Right ventricle myocardium inferior (tissue), 1 donor: Measurements from ENCODE around the gene CAMK2A. TPM values are rescaled to one million over a fixed set of nuclear protein-coding genes. Genes with fewer than 3 reads are reported as not detected.
"Not testable (repeated sequence)": the region's sequence is repeated elsewhere in the genome, so short reads cannot be mapped to it uniquely, and the experiment has no call there.

Source experiments
- ATAC-seq: fragments of 200-7000 bp; cut with Tn5 transposase; one replicate; pipeline ENCODE4 v1.9.1; 2020; ENCODE audit warnings: mild to moderate bottlenecking, moderate library complexity
- DNase-seq: peaks from one replicate; pipeline ENCODE4 v3.0.0; 2021; ENCODE audit errors: missing footprints
- intact Hi-C: fragments of 100-400 bp; cut with DNase I; formaldehyde crosslinking; loops from one replicate; pipeline ENCODE4 v1.11.0; 2022
- total RNA-seq: library from RNA; stranded (reverse); fragmentation: NEBNext Ultra II Directional; extraction: Animal tissue kit (Norgen Biotek cat#: 25700); gene quantifications from one replicate; pipeline ENCODE4 v1.2.1, GENCODE V29; 2021
- donor health status: DM: no; HTN: yes; CAD: no; lungs with severe emphysema.

Gene CAMK2A
- total RNA-seq, 1 donor from 2014 or later, result 17.0 TPM

DNA sequence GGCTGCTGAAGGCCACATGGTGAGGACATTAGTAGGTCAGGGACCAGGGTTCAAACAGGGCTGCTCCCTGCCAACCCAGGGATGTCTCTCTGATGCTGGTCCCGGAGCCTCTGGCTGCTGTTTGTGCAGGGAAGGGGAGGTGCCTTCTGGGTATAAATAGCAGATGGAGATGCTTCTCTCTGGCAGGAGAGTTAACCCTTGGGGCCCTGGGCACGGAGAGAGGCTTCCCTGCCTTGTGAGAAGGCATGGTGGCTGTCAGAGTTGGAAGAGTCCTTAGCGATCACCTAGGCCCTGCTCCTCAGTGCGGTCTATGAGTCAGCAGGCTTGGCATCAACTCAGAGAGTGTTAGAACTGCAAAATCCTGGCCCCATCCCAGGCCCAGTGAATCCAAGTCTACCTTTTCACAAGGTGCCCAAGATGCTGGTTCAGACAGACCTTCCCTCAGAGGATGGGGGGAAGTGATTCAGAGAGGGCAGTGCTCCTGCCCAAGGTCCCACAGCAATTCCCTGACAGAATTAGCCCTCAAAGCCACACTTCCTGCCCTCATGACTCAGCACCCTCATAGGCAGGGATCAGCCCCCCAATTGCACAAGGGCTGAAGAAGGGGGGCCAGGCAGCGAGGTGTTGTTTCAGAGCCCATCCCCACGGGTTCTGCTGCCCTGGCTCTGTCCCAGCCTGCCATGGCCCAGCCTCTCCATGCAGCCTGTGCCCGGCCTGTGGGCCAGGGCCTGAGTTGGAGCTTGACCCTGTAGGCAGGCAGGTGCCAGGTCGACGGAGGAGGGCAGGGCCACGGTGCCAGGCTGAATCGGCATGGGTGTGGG, 25.6 kb downstream of the CAMK2A start:
- intact Hi-C loops, result no loop called here
- ATAC-seq, result peak; percentile 30
- no peak for DNase-seq

DNA sequence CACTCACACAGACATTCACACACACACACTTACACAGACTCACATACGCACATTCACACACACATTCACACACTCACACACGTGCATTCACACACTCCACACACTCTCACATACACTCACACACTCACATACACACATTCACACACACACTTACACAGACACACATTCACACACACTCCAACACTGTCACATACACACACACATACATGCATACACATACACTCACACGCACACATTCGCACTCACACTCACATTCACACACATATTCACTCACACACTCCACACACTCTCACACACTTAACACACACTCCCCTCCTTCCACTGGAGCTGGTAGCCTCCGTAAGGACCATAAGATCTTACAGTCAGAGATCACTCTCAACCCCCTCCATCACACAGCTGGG, 26.2 kb downstream of the CAMK2A start:
- ATAC-seq, result peak; percentile 4

DNA sequence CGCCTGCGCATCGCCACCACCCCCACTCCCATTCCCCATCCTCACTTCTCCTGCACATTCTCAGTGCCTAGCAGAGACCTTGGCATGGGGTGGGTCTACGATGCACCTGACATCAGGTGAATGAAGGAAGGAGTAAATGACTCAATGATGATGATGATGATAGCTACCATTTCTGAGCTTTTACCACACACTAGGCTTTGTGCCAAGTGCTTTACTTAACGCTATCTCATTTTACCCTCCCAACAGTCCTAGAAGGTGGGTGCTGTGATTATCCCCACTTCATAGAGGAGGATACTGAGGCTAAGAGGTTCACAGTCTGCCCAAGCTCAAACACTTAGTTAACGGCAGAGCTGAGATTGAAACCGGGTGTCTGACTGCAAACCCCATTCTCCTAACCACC, 27.1 kb downstream of the CAMK2A start:
- ATAC-seq (no peak), DNase-seq (no peak)
- intact Hi-C loops, result no loop called here

More for the DNA sequence above, 26.2 kb downstream of the CAMK2A start:
- no peak for DNase-seq
- intact Hi-C loops, result no loop called here

DNA sequence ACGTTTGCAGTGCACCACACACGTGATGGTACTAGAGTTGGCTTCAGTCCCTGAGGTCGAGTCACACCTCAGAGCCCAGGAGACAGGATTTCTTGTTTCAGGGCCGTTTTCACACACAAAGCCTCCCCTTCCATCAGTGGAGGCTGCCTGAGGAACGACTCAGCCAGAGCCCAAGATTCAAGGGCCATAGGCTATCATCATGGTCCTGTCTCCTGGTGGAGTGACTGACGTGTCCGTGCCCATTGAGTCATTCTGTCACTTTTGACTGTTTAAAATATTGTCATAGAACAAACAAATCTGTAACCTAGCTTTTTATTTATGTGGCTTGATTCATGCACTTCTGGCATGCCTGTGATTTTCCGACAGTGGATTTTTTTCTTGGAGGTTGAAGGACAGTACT, 28.3 kb downstream of the CAMK2A start:
- intact Hi-C loops, result no loop called here
- DNase-seq, result no peak
- ATAC-seq, result no peak

DNA sequence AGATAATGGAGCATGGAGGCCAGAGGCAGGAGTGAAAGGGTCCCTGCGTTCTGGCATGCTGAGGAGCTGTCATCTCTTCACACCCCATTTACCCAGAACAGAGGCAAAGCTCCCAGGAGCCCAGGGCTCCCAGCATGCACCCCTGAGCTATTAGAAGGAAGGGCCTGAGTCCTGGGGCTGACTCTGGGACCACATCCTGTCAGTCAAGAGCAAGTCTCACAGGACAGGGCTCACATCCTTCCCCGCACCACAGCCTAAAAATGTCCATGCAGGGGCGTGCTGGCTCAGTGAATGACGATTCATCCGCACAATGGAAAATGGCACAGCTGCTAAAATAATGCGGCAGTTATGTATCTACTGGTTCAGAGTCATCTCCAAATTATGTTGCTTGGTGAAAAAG, 31.4 kb downstream of the CAMK2A start:
- DNase-seq (no peak), ATAC-seq (no peak)
- intact Hi-C loops, result loop anchor here (5.0 kb wide), 1 partner anchor 99 kb away; the partner anchor contains the start of gene TCOF1

DNA sequence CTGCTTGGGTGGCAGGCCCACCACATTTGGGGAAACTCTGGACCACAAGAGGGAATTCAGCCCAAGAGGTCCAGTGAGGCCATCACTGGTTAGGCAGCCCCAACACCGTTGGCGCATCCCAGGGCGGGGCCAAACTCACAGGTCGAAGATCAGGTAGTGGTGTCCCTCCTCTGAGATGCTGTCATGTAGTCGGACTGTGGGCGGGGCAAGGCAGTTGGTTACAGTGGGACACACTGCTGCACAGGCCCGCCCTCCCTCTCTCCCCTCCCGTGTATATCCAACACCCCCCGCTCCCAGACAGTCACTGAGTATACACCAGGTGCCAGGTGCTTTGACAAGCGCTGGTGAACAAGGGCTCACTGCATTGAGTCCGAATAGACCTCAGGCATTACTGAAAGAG, 32.1 kb downstream of the CAMK2A start:
- intact Hi-C loops, result loop anchor here (5.0 kb wide), 1 partner anchor 100 kb away; the partner anchor contains the start of gene TCOF1

DNA sequence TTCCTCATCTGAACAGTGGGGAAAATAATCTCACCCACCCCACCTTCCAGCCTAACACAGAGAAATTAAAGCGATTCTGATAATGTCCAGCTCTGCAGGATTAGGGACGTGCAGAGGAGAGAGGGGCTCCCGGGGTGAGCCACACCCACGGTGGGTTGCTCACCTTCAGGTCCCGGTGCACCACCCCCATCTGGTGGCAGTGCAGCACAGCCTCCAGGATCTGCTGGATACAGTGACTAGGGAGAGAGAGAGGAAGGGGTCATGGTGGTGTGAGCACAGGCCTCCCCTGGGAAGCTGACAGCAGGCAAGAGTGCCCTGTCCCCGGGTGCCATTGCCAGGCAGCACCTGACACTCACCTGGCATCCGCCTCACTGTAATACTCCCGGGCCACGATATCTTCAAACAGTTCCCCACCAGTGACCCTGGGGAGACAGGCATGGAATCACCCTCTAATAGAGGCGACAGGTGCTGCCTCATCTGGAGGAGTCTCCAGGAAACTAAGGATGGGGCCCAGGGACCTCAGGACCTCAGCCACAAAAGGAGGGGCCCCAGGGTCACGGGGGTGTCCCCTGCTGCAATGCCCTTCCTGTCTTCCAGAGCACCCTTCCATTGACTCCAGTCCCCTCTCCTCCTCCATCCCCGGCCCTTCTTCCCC, 33.0 kb downstream of the CAMK2A start:
- intact Hi-C loops, result loop anchor here (5.0 kb wide), 1 partner anchor 101 kb away; the partner anchor contains the start of gene TCOF1
- DNase-seq (no peak), ATAC-seq (no peak)

More for the DNA sequence above, 32.1 kb downstream of the CAMK2A start:
- DNase-seq (no peak), ATAC-seq (peak; percentile 14)

DNA sequence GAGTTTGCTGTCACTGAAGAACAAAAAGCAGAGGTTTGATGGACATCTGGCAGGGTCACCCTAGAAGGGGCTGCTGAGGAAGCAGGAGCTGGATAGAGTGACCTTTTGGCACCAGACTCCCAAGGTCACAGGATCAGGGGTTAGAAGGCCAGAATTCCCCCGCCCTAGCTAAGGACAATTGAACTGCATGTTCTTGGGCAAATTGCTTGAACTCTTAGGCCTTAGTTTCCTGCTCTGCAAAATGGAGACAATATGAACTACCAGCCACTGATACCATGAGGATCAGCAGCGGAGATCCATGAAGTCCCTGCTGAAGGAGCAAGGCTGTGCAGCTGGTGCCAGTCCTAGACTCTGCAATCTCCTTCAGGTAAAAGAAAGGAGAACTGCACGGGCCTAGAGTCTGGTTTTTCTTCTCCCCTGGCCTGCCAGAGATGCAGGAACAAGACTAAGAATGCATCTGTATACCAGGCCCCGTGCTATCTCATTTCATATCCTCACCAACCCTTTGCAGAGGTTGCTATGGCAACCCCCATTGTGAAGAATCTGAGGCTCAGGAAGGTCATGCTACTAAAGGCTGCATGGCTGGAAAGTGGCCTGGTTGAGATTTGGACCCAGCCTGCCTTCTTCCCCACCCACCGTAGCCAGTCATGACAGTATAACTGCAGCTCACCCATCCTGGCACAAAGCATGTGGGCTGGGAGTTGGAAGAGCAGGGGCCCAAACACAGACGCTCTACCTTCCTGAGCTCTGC, 33.7 kb downstream of the CAMK2A start:
- intact Hi-C loops, result loop anchor here (5.0 kb wide), 1 partner anchor 101 kb away; the partner anchor contains the start of gene TCOF1
- ATAC-seq (no peak), DNase-seq (no peak)

DNA sequence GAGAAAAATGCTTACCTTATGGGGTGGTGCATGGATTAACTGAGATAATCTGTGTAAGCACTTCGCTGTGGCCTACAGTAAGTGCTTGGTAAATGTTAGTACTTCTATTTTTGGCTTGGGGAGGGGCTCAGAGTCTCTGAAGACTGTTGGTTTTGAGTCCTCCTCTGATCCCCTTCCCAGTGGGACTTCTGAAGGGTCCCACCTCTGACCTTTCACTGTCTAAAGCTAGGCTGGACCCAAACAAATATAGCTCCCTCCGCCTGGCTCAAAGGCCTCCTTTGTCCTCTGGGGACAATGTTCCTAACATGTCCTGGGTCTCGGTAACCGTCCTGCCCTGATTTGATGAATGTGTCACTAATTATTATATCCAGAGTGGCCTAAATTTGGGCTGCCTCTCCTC, 34.8 kb downstream of the CAMK2A start:
- peak; percentile 32 for ATAC-seq
- intact Hi-C loops, result loop anchor here (5.0 kb wide), 1 partner anchor 103 kb away; the partner anchor contains the start of gene TCOF1
- DNase-seq, result no peak

DNA sequence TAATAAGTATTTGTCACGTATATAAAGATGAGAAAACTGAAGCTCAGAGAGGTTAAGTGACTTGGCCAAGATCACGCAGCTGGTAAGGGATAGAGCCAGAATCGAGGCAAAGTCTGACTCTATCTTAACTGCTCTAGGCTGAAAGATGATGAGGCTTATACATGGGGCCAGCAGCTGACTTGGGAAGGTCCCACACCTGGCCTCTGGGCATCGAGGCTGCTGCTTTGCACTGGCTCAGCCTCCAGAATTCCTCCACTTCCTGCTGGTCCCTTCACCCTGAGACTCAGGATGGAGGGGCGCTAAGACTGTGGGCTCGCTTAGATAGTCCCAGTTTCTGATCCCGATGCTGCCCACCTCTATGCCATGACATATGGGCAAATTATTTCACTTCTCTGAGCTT, 35.2 kb downstream of the CAMK2A start:
- no peak for ATAC-seq
- intact Hi-C loops, result no loop called here
- no peak for DNase-seq

DNA sequence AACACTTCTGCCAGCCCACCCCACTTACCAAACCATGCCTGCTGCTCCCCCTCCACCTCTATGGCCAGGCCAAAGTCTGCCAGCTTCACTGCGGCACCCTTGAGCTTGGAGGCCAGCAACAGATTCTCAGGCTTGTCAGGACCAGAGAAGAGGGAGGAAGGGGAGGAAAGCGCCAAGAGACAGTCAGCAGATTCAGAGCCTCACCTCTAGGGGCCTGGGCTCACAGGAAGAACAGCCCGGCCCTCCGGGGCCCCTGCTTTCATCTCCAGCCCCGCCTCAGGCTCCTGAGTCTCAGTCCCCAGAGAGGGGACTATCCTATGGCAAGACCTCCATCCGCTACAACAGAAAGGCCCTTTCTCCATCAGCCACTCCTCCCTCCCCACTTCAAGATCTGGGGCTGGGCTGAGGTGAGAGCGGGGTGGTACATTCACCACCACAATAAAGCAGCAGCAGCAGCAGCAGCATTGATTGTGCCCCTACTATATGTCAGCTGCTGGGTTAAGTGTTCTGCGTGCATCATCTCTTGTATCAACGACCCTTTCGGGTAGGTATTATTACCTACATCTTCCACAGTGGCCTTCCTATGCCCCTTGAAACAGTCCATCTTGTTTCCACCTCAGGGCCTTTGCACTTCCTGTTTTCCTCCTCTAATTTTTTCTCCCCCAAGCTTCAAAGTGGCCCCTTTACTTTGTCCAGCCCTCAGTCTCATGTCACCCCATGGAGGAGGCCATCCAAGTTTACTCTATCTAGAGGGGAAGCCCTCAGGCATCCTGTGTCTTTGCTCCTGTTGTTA, 36.0 kb downstream of the CAMK2A start:
- ATAC-seq (no peak), DNase-seq (no peak)
- intact Hi-C loops, result no loop called here

DNA sequence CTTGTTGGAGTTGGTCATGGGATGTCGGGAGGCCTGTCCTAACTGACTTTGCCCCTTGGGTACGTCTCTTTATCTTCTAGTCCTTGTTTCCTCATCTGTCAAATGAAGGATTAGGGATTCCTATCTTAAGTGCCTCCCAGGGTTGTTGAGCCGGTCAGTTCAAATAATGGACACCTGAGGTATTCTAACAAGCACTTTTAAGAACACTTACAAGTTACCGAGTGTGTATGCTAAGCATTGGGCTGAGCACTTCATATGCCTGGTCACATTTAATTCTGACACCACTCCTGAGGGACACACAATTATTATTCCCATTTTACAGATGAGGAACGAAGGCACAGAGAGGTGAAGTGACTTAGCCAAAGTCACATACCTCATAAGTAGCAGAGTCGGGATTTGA, 37.1 kb downstream of the CAMK2A start:
- ATAC-seq, result no peak
- intact Hi-C loops, result no loop called here
- DNase-seq, result no peak

DNA sequence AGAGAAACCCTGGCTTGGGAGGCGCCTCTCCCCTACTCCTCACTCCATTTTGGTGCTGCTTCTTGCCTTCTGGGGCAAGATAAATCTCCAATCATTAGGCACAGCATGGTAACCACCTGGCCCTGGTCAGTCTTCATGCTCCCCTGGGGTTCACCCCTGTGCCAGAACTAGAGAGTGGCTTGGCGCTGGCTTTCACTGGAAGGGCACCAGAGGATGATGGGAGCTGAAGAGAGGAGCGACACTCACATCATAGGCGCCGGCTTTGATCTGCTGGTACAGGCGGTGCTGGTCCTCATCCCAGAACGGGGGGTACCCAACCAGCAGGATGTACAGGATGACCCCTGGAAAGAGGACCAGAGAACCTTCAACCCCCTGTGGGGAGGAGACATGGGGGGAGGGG, 38.1 kb downstream of the CAMK2A start:
- intact Hi-C loops, result no loop called here
- no peak for ATAC-seq
- DNase-seq, result no peak

DNA sequence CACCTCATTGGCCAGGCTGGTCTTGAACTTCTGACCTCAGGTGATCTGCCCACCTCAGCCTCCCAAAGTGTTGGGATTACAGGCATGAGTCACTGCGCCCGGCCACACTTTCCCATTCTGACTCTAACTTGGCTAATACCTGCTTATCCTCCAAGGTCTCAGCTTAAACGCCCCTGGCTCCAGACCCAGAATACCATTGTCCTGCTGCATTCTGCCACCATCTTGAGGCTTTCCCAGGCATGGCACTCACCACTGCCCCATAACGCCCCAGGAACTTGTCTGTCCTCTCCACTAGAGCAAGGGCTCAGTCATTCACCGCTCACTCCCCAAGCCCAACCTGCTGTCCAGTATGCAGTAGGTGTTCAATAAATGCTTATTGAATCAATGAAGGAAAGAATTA, 39.8 kb downstream of the CAMK2A start:
- DNase-seq (no peak), ATAC-seq (no peak)
- intact Hi-C loops, result no loop called here

DNA sequence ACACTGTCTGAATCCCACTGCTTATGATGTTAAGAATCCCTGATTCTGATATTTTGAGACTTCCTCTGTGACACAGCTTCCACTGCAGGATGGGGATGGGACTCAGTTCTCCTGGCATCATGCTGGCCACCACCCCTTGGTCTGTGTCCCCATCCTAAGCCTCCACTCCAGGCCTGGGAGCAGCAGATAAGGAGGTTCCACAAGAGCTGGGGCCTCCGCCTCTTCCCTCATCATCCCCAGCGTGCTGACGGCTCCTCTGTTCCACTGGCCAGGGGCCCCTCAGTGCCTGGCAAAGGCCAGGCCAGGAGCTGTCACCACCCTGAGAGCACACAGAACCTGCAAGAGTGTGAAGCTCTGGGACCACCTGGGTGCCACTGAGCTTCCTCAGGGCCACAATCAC, 40.6 kb downstream of the CAMK2A start:
- intact Hi-C loops, result no loop called here
- DNase-seq (no peak), ATAC-seq (no peak)

DNA sequence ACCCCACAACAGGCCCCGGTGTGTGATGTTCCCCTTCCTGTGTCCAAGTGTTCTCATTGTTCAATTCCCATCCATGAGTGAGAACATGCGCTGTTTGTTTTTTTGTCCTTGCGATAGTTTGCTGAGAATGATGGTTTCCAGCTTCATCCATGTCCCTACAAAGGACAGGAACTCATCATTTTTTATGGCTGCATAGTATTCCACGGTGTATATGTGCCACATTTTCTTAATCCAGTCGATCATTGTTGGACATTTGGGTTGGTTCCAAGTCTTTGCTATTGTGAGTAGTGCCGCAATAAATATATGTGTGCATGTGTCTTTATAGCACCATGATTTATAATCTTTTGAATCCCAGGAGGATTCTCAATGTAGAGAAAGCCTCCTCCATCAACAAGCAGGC, 41.1 kb downstream of the CAMK2A start:
- DNase-seq, ATAC-seq, intact Hi-C loops: not testable (repeated sequence)

DNA sequence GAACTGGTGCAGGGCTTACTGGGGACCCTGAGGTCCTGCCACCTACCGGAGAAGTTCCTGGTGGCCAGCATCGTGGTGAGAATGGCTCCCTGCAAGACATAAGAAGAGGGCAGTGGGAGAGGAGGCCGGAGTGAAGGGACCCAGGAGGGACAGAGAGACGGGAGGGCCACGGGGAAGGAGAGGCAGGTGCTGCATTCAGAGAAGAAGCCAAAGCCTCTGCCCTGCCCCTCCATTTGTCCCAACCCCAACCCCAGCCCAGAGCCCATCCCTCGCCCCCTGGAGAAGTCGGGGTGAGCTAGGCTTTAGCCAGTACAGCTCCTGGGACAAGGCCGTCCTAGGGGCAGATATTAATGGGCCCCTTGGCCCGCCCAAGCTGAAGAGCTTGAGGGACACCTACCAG, 41.8 kb downstream of the CAMK2A start:
- intact Hi-C loops, result no loop called here
- ATAC-seq (no peak), DNase-seq (no peak)

DNA sequence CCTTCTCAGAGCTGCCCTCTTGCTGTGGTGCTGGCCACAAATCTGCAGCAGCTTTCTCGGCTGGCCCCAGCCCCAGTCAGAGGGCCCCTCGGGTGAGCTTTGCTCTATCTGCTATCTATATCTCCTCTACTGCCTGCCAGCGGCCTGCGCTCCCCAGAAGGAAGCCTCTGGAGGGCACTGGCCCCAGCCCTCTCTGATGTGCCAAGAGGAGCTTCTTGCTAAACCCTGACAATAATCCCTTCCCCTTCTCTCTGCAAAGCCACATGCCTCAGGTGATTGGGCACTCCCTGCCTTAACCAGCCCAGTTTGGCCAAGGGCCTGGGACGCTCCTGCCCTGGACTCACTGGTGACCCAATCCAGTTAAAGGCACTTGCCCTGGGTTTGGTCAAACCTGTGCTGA, 42.7 kb downstream of the CAMK2A start:
- ATAC-seq (no peak), DNase-seq (no peak)
- intact Hi-C loops, result no loop called here

DNA sequence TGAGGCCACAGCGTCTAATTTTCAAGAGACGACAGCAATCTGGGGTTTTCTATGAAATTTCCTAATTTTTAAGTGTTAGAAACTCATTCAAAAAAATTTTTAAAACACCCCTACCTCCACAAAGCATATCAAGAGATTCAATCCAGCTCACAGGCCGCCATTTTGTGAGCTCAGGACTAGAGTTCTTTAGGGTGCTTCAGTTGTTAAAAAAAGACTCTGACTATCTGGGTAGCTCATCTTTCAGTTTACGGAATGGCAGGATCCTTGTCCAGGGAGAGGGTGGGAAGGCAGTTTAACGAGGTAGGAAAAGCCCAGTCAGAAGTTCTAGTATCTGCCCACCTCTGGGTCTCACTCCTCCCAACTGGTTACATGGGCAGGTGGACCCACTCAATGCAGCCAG, 43.1 kb downstream of the CAMK2A start:
- no peak for DNase-seq
- ATAC-seq, result no peak
- intact Hi-C loops, result no loop called here
